ENCODE measurements around the gene GJC1. TPM values are rescaled to one million over a fixed set of nuclear protein-coding genes. Genes with fewer than 3 reads are reported as not detected.

Gene GJC1
- total RNA-seq, 1 donor from 2014 or later: 0.53 TPM

- peak; percentile 43 for FAIRE-seq
- Histone ChIP-seq H3K27me3 (ENCODE audit: control insufficient read depth, insufficient read depth, low read length) (no peaks in the 10 kb centered on the region), H3K4me3 (ENCODE audit: low read depth, low read length) (no peak overlapping the region), H3K36me3 (ENCODE audit: control insufficient read depth, insufficient read depth, low read length) (peaks cover 25% of the 10 kb centered on the region)
- TF ChIP-seq CTCF (IDR thresholded peaks at IDR 0.05; ENCODE audit: insufficient read depth, low read length, severe bottlenecking): no peak
- DNase-seq (ENCODE audit: low read depth): no peak
Measured at GRCh38 chr17:44850025-44850424, 19.9 kb upstream of the GJC1 start.

GRCh38 chr17:44848961-44849489 lies 18.9 kb upstream of the GJC1 start:
- no peaks in the 10 kb centered on the region for H3K27me3 ChIP-seq (ENCODE audit: control insufficient read depth, insufficient read depth, low read length)
- no peak overlapping the region for H3K4me3 ChIP-seq (ENCODE audit: low read depth, low read length)
- DNase-seq (ENCODE audit: low read depth) (no peak), FAIRE-seq (no peak)
- peaks cover 17% of the 10 kb centered on the region for H3K36me3 ChIP-seq (ENCODE audit: control insufficient read depth, insufficient read depth, low read length)
- no peak for TF ChIP-seq CTCF (IDR thresholded peaks at IDR 0.05; ENCODE audit: insufficient read depth, low read length, severe bottlenecking)

GRCh38 chr17:44848257-44848795 lies 18.2 kb upstream of the GJC1 start:
- DNase-seq (ENCODE audit: low read depth) (no peak), FAIRE-seq (peak; percentile 80)
- Histone ChIP-seq H3K27me3 (ENCODE audit: control insufficient read depth, insufficient read depth, low read length) (no peaks in the 10 kb centered on the region), H3K4me3 (ENCODE audit: low read depth, low read length) (no peak overlapping the region), H3K36me3 (ENCODE audit: control insufficient read depth, insufficient read depth, low read length) (peaks cover 12% of the 10 kb centered on the region)
- no peak for TF ChIP-seq CTCF (IDR thresholded peaks at IDR 0.05; ENCODE audit: insufficient read depth, low read length, severe bottlenecking)

- Histone ChIP-seq H3K4me3 (ENCODE audit: low read depth, low read length) (no peak within 1 kb of the TSS), H3K36me3 (ENCODE audit: control insufficient read depth, insufficient read depth, low read length) (peaks cover 8% of the 10 kb centered on the region), H3K27me3 (ENCODE audit: control insufficient read depth, insufficient read depth, low read length) (no peaks in the 10 kb centered on the region)
- no peak for TF ChIP-seq CTCF (IDR thresholded peaks at IDR 0.05; ENCODE audit: insufficient read depth, low read length, severe bottlenecking)
- FAIRE-seq (peak; percentile 62), DNase-seq (ENCODE audit: low read depth) (no peak)
Measured at GRCh38 chr17:44847586-44847985, 17.5 kb upstream of the GJC1 start, which contains the start of gene HIGD1B. HIGD1B (plus strand) TSS chr17:44847883; CDS start chr17:44848153, 270 bp downstream.

GRCh38 chr17:44846206-44846605 lies 16.1 kb upstream of the GJC1 start:
- no peak for DNase-seq (ENCODE audit: low read depth)

More at GRCh38 chr17:44846206-44846605, 16.1 kb upstream of the GJC1 start:
- no peak for FAIRE-seq
- no peak for TF ChIP-seq CTCF (IDR thresholded peaks at IDR 0.05; ENCODE audit: insufficient read depth, low read length, severe bottlenecking)
- H3K27me3 ChIP-seq (ENCODE audit: control insufficient read depth, insufficient read depth, low read length): no peaks in the 10 kb centered on the region
- H3K4me3 ChIP-seq (ENCODE audit: low read depth, low read length): no peak overlapping the region
- H3K36me3 ChIP-seq (ENCODE audit: control insufficient read depth, insufficient read depth, low read length): no peaks in the 10 kb centered on the region

Data from bronchial epithelial cell (primary cell).